Smooth muscle cell (in vitro differentiated cells): ENCODE results near the gene LBHD1. TPM values are rescaled to one million over a fixed set of nuclear protein-coding genes. Genes with fewer than 3 reads are reported as not detected.
A peak's percentile ranks its signal among the peaks of the same experiment; 100 is the strongest.

ENCODE experiments used
- DNase-seq: peaks from one replicate; lab custom pipeline; 2025; ENCODE audit not compliant: unreplicated experiment; lab: John Stamatoyannopoulos, UW
- H2AFZ ChIP-seq: fragments of 200-600 bp; sonication (generic); 2 replicates; pipeline ENCODE4 v1.6.0; 2016; ENCODE audit warnings: antibody characterized with exemption, low read depth, mild to moderate bottlenecking
- H3F3A ChIP-seq: fragments of 200-600 bp; sonication (generic); 2 replicates; pipeline ENCODE4 v1.6.0; 2017; ENCODE audit warnings: antibody characterized with exemption, low read depth
- H3K27ac ChIP-seq: fragments of 200-600 bp; sonication (generic); 2 replicates; pipeline ENCODE4 v1.5.1; 2016; ENCODE audit warnings: low read depth, mild to moderate bottlenecking
- H3K27me3 ChIP-seq: fragments of 200-600 bp; sonication (generic); 2 replicates; pipeline ENCODE4 v1.6.1; 2016; ENCODE audit warnings: low read depth, mild to moderate bottlenecking
- H3K36me3 ChIP-seq: fragments of 200-600 bp; sonication (generic); 2 replicates; pipeline ENCODE4 v1.5.1; 2016; ENCODE audit warnings: low read depth
- H3K4me1 ChIP-seq: fragments of 200-600 bp; sonication (generic); 2 replicates; pipeline ENCODE4 v1.5.1; 2016; ENCODE audit warnings: low read depth
- H3K4me2 ChIP-seq: fragments of 200-600 bp; sonication (generic); 2 replicates; pipeline ENCODE4 v1.6.0; 2016; ENCODE audit warnings: mild to moderate bottlenecking
- H3K4me3 ChIP-seq: fragments of 200-600 bp; sonication (generic); 2 replicates; pipeline ENCODE4 v1.5.1; 2016; ENCODE audit warnings: mild to moderate bottlenecking
- H3K79me2 ChIP-seq: fragments of 200-600 bp; sonication (generic); 2 replicates; pipeline ENCODE4 v1.6.0; 2016; ENCODE audit warnings: low read depth, mild to moderate bottlenecking
- H3K9ac ChIP-seq: fragments of 200-600 bp; sonication (generic); 2 replicates; pipeline ENCODE4 v1.6.0; 2016; ENCODE audit warnings: low read depth
- H3K9me3 ChIP-seq: fragments of 200-600 bp; sonication (generic); replicated peaks from 2 replicates; pipeline ENCODE4 v1.5.1; 2016; ENCODE audit warnings: low read depth
- H4K20me1 ChIP-seq: fragments of 200-600 bp; sonication (generic); 2 replicates; pipeline ENCODE4 v1.6.0; 2016; ENCODE audit warnings: low read depth
- WGBS: methylation state at CpG from one replicate; pipeline ENCODE4 v1.1.7; 2016; ENCODE audit warnings: low lambda C conversion rate; 5-methylcytosine and 5-hydroxymethylcytosine counted together
- polyA plus RNA-seq: library from polyadenylated mRNA; unstranded; fragments of >200 nt; fragmentation: Nextera tagmentation; extraction: Ambion mirVana; gene quantifications from 2 replicates; pipeline ENCODE4 v1.2.1, GENCODE V29; 2016
- total RNA-seq: library from RNA; depleted of rRNA; stranded (reverse); fragments of >200 nt; gene quantifications from 2 replicates; pipeline ENCODE4 v1.2.3, GENCODE V29; 2014
- TF ChIP-seq, protein P1 (sequence below): fragments of 200-600 bp; sonication (generic); IDR thresholded peaks from 2 replicates; pipeline ENCODE4 v1.5.1; 2017; ENCODE audit warnings: borderline replicate concordance, mild to moderate bottlenecking, antibody characterized with exemption; ENCODE audit not compliant: insufficient read depth, poor library complexity, severe bottlenecking

The LBHD1 gene
- total and polyA plus RNA-seq, 2 experiments from 2014 or later: 3.9 to 5.6 TPM

DNA sequence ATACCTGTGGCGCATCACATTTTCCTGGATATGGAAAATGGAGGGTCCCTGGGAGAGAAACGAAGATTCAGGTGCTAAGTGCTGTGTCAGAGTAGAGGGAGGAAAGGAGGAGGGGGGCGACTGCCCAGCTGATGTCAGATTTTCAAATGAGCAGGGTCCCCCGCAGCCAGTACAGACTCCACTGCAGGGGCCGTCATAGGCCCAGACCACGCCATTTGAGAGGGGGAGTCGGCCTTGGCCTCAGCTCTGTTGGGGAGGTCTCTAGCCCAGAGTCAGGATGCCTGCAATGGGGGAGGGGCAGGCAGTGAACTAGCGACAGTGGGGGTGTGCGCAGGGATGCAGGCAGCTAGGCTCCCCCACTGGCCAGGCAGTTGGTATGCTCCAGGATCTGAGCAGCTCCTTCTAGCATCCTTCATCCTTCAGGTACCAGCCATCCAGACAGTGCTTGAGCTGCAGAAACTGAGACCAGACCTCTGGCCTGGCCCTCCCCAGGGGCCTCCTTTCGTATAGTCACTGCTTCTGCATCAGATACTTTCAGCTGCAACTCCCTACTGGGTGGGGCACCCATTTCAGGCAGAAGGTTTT, 35.3 kb upstream of the LBHD1 start, which contains the start of the genes BSCL2 and GNG3:
Gene BSCL2, minus strand, starts transcription at position 148 of the 585 bp plus-strand sequence. CDS start 229 bp downstream, outside the sequence.
Gene GNG3, plus strand, starts transcription at position 400 of the 585 bp plus-strand sequence. CDS start 620 bp downstream, outside the sequence.
- Histone ChIP-seq H3K4me3 (peak within 1 kb of the TSS; percentile 70), H3K27me3 (no peaks in the 10 kb centered on the region), H2AFZ (no peak within 1 kb of the TSS), H3K36me3 (no peaks in the 10 kb centered on the region), H3K9me3 (no peaks in the 10 kb centered on the region), H3K4me1 (peaks cover 37% of the 10 kb centered on the region), H3K79me2 (peaks cover 20% of the 10 kb centered on the region), H3K9ac (peak within 1 kb of the TSS; percentile 97), H4K20me1 (no peaks in the 10 kb centered on the region), H3K27ac (peak within 1 kb of the TSS; percentile 98), H3K4me2 (peak within 1 kb of the TSS; percentile 98), H3F3A (peaks cover 43% of the 10 kb centered on the region)
- WGBS: 20% methylated on average over 10 of the region's 10 CpGs
- DNase-seq: no peak
- TF ChIP-seq, protein P1, sequence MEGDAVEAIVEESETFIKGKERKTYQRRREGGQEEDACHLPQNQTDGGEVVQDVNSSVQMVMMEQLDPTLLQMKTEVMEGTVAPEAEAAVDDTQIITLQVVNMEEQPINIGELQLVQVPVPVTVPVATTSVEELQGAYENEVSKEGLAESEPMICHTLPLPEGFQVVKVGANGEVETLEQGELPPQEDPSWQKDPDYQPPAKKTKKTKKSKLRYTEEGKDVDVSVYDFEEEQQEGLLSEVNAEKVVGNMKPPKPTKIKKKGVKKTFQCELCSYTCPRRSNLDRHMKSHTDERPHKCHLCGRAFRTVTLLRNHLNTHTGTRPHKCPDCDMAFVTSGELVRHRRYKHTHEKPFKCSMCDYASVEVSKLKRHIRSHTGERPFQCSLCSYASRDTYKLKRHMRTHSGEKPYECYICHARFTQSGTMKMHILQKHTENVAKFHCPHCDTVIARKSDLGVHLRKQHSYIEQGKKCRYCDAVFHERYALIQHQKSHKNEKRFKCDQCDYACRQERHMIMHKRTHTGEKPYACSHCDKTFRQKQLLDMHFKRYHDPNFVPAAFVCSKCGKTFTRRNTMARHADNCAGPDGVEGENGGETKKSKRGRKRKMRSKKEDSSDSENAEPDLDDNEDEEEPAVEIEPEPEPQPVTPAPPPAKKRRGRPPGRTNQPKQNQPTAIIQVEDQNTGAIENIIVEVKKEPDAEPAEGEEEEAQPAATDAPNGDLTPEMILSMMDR: no peak

DNA sequence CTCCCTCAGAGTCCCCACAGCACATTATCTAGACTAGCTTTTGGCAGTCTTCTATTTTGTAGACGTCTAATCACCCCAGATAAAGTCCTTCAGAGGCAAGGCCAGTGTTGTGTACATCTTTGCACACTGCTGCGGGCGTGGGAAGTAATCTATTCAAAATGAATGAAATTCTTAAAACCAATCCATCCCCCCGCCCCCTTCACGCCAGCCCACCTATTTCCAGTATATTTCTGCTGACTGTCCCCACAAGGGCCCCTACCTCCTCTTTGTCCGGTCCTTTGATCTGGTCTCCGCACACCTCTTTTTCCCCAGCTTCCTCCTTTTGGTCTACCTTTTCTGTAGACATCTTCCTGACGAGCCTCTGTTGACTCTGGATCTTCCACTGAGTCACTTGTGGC, 34.8 kb upstream of the LBHD1 start:
- Histone ChIP-seq H3K27ac (peak overlapping the region; percentile 69), H3K9ac (peak overlapping the region; percentile 31), H3K4me3 (peak overlapping the region; percentile 70)

DNA sequence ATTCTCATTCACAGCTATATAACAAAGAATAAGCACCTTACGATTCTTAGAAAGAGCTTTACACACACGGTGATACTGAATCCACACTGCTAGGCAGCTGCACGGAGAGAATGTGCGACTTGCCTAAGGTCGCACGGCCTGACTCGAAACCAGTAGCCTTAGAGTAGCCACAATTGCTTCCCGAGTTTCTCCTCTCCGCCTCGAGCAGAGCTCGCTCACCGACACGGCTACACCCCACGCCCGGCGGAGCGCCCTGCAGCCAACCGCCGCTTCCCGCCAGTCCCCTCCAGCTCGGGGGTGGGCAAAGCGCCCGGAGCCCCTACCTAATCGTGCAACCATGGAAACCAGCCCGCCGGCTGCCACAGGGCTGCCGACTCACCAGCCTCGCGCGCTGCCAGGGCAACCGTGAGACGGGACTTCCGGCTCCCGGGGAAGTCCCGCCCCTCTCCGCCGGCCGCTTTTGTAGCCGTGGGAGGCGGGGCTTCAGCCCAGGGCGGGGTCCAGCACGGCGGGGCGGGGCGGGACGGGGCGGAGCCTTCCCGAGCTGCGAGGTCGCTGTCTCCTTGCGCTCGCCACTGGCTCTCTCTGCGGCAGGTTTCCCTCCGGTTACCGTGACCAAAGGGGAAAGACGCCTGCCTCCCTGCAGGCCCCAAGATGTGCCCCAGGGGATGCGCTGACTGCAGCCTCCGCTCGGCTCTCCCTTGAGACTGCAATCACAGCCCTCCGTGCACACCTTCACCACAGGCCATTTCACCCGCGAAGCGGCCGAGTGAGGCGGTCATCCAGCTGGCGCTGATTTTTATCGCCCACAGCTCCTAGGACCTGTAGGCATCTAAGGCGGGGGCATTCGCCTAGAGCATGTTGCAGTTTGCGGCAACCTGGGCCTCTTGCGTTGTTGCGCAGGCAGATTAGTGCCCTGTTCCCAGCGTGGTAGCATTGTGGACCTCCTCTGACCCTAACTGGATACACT, 34.1 kb upstream of the LBHD1 start:
- Histone ChIP-seq H3K79me2 (peaks cover 20% of the 10 kb centered on the region), H3K9me3 (no peaks in the 10 kb centered on the region), H3K27ac (peak overlapping the region; percentile 99), H3K36me3 (no peaks in the 10 kb centered on the region), H3F3A (peaks cover 40% of the 10 kb centered on the region), H2AFZ (peak overlapping the region; percentile 34), H3K4me2 (peak overlapping the region; percentile 98), H3K27me3 (no peaks in the 10 kb centered on the region), H3K4me3 (peak overlapping the region; percentile 70), H3K9ac (peak overlapping the region; percentile 95), H4K20me1 (no peaks in the 10 kb centered on the region), H3K4me1 (peaks cover 37% of the 10 kb centered on the region)
- WGBS: 2% methylated on average over 67 of the region's 73 CpGs
- peak; percentile 91 for DNase-seq
- TF ChIP-seq, protein P1: no peak

More for the DNA sequence above, 34.8 kb upstream of the LBHD1 start:
- H3K27me3 ChIP-seq: no peaks in the 10 kb centered on the region
- peaks cover 43% of the 10 kb centered on the region for H3F3A ChIP-seq
- DNase-seq: no peak
- H2AFZ ChIP-seq: no peak overlapping the region
- 30% methylated on average over 8 of the region's 8 CpGs for WGBS
- H3K36me3 ChIP-seq: no peaks in the 10 kb centered on the region
- H4K20me1 ChIP-seq: no peaks in the 10 kb centered on the region
- no peaks in the 10 kb centered on the region for H3K9me3 ChIP-seq
- peak overlapping the region; percentile 98 for H3K4me2 ChIP-seq
- H3K4me1 ChIP-seq: peaks cover 37% of the 10 kb centered on the region
- H3K79me2 ChIP-seq: peaks cover 20% of the 10 kb centered on the region
- TF ChIP-seq, protein P1: no peak
